ENCODE data around the gene TMEM131L.

Gene TMEM131L

DNA sequence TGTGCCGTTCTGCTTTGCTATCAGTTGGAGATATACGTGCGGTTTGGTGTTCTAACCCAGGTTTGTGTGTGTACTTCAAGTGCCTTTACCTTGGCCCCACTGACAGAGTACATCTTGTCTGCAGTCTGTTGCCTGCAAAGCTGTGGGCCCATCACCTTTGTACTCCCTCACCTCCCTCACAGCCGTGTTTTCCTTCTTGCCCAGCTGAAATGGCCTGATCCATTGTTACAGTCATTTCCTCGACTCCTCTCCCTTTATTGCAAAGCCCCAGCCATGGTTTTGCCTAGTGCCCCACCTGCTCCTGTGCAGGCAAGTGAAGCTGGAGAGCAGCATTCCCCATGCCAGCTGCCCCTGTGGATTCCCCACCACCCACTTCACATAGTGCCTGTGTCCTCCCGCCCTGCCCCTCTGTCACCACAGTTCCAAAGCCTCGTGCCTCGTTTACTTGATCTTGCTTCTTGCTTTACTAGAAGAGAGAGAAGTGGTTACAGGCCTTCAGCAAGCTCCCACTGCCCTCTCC, 162.7 kb downstream of the TMEM131L start:
- DNase-seq = no peak

DNA sequence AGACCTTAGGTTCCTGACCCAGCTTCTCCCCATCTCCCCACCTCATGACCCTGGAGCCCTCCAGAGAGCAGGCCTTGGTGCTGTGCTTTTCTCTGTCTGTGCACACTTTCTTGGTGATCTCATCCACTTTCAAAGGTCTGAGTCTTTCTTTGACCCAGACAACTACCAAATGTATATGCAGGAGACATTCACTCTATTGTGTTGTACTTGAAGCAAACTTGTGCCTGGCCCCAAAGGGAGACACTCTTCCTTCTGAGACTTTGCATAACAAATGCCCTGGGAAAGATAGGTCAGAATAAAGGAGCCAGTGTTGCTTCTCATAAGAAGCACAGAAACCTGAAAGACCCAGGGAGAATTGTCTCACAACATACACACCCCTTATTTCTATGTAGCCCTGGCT, 163.6 kb downstream of the TMEM131L start:
- no peak for DNase-seq

- no peak for DNase-seq
Observed at GRCh38 chr4:153634738-153635353, 168.7 kb downstream of the TMEM131L start.

DNA sequence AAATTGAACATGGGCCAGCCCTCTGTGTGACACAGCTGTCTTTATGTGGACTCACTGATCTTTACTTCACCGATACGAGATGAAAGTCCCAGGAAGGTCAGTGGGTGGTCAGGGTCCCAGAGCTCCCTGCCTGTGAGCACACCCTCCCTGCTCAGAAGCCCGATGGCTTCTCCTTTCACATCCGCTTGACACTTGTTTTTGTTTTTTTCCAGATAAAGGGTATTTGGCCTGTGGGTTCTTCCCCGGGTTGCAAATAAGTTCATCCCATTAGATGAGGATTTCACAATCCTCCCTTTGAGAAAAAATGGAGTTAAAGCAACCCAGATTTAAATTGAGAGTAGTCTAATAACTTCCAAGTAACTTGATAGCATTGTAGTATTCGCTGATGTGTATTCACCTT, 169.7 kb downstream of the TMEM131L start:
- DNase-seq = no peak

GRCh38 chr4:153637201-153637600, 171.0 kb downstream of the TMEM131L start:
- DNase-seq = no peak

DNA sequence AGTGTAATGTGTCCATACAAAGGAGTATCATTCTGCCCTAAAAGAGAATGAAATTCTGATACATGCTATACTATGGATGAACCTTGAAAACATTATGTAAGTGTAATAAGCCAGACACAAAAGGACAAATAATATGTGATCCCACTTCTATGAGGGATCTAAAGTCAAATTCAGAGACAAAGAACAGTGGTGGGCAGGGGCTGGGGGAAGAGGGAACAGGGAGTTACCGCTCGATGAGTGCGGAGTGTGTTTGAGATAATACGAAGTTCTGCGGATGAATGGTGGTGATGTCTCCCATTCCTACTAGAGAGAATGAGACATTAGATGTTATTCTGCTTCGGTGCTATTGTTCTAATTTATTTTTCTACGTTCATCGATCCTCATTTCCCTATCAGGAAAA, 171.9 kb downstream of the TMEM131L start:
- no peak for DNase-seq

GRCh38 chr4:153638999-153639398, 172.8 kb downstream of the TMEM131L start:
- DNase-seq = no peak

DNA sequence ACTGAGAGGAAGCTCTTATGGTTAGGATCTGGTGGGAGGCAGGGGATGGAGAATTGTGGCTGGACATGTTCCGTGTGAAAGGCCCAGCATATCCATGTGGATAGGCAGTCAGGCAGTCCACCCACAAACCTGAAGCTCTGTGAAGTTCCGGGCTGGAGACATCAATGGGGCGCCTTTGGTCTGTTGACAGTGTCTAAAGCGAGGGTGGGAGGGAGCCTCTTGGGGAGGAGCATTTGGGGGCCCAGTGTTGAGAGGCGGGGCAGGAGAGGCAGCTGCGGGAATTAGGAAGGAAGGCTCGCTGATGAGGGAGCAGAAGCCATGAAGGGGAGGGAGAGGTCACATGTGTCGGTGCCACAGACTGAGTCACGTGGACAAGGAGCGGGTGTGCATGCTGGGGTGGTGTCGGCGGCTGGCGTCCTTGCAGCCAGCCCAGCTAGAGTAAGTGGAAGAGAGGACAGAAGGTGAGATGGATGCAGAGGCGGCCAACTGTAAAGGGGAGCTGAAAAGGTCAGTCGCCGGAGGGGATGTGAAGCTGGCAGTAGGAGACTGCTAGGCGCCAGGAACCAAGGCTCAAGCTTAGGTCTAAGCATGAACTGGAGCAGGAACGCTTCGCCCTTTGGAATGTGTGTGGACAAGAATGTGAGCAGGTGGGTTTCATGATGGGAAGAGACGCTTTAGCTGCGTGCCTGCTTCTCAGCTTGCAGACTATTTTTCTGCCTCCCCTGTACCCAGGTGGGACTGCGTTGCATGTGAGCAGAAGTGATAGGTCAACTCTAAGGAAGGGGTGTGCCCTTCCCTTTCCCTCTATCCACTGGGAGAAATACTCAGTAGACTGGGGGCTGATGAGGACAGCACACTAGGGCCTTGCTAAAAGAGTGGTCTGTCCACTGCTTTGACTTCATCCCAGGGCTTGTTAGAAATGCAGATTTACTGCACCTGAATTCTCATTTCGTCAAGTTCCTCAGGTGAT, 174.0 kb downstream of the TMEM131L start:
- no peak for DNase-seq

DNA sequence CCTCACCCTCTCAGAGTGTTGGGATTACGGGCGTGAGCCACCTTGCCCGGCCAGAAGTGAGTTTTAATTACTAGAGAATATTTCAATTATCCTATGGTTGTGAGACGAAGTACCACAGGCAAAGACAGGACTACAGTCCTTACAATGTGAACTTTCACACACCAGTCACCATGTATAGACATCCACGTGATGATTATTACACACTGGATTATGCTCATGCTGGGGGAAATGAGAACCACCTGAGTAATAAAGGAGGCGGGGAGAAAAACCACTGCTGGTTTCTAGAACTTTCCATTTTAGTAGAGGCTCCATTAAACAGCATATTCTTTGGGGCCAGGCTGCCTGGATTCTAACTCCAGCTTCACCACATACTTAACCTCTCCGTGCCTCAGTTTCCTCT, 175.4 kb downstream of the TMEM131L start:
- DNase-seq = no peak

GRCh38 chr4:153643406-153644383, 177.5 kb downstream of the TMEM131L start:
- no peak for DNase-seq

DNA sequence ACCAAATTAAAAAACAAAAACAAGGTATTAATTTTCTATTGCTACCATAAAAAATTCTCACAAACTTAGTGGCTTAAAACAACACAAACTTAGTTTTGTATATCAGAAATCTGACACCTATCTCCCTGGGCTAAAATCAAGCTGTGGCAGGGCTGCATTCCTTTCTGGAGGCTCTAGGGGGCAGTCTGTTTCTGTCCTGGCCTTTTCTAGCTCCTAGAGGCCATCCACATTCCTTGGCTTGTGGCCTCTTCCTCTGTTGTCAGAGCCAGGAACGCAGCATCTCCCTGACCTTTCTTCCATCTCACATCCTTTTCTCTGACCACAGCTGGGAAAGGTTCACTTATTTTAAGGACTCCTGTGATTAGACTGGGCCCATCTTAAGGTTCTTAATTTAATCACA, 179.0 kb downstream of the TMEM131L start:
- no peak for DNase-seq

DNA sequence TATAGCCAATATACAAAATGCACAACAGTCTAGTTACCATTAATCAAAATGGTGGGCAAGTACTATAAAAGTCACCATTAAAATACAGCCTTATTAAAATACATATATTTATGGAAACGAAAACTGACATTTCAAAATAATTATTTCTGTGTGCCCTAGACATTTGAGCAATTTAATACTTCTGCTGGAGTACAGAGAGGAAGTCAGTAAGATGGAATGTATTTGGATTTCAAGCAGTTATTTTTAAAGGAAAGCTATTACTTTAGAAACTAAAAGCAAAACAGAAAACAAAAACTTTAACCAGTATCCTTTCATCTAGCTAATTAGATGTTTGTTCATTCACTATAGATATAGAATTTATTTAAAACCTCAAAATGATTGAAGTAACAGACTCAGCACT, 180.1 kb downstream of the TMEM131L start:
- no peak for DNase-seq

DNA sequence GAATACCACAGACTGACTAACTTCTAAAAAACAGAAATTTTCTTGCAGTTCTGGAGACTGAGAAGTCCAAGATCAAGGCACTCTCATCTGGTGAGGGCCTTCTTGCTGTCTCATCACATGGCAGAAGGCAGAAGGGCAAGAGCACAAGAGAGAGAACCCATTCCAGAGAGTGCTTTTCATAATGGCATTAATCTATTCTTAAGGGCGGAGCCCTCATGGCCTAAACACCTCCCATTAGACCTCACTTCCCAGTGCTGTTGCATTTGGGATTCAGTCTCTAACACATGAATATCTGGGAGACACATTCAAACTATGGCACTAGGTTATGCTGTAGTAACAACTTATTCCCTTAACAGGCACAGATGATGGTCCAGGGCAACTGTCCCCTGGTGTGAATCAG, 180.8 kb downstream of the TMEM131L start:
- DNase-seq = no peak

DNA sequence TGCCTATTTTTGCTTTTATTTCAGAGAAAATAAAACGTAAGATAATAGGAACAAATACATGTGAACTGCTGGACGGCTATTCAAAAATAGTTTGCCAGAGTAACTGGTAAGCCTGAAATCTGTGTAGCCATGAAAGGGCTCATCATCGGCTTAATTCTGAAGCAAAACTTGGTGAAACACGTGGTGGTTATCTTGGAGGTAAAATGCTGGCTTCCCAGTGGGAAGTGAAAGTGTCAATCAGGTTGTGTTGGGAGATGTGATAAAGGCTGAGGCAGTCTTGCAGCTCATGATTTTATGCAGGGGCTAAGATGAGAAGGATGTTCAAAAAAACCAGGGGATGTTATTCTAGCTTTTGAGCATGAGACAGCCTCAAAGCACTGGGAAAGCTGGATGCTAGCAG, 181.8 kb downstream of the TMEM131L start:
- DNase-seq = no peak

DNA sequence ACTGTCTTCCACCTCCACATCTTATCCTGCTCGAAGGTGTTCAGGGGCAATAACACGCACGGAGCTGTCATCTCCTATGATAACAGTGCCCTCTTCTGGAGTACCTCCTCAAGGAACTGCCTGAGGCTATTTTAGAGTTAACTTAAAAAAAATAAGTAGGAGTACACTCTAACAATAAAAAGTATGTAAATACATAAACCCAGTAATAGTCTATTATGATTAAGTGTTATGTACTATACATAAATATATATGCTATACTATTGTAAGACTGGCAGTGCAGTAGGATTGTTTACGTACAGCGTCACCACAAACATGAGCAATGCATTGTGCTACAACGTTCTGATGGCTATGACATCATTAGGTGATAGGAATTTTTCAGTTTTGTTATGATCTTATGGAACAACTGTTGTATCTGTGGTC, 183.4 kb downstream of the TMEM131L start:
- no peak for DNase-seq

DNA sequence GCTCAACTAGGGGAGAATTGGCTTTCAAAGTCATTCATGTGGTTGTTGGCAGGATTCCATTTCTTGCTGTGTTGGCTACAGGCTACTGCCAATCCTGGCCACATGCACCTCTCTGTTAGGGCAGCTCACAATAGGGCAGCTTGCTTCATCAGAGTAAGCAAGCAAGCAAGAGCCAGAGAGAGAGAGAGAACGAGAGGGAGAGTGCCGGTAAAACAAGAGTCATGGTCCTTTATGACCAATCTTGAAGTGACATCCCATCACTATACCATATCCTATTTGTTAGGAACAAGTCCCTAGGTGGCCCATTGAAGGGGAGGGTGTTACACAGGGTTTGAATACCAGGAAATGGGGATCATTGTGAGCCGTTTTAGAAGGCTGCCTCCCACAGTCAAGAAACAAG, 185.0 kb downstream of the TMEM131L start:
- no peak for DNase-seq

GRCh38 chr4:153651587-153651986, 185.4 kb downstream of the TMEM131L start:
- DNase-seq = peak; percentile 32

- no peak for DNase-seq
Observed at GRCh38 chr4:153652051-153652784, 186.1 kb downstream of the TMEM131L start.

DNA sequence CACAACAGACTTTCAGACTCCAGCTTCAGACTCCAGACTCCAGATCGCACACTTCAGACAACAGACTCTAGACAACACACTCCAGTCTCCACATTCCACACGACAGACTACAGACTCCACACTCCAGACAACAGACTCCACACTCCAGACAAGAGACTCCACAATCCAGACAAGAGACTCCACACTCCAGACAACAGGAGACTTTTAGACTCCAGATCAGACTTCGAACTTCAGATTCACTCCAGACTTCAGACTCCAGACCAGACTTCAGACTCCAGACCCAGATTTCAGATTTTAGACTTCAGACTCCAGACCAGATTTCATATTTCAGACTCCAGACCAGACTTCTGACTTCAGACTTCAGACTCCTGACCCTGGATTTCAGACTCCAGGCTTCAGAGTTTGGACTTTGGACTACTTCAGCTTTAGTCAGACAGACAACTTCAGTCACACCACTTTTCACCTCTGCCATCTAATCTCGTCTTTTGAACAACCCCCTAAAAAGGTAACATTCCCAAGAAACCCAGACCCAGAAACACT, 188.9 kb downstream of the TMEM131L start:
- DNase-seq = no peak

GRCh38 chr4:153655928-153656327, 189.8 kb downstream of the TMEM131L start:
- no peak for DNase-seq

GRCh38 chr4:153661215-153661822, 195.2 kb downstream of the TMEM131L start:
- DNase-seq = no peak
